ENCODE results near the gene SORCS3. TPM values are rescaled to one million over a fixed set of nuclear protein-coding genes. Genes with fewer than 3 reads are reported as not detected.

Gene SORCS3
- total RNA-seq, 1 donor from 2014 or later = 1.00 TPM

DNA sequence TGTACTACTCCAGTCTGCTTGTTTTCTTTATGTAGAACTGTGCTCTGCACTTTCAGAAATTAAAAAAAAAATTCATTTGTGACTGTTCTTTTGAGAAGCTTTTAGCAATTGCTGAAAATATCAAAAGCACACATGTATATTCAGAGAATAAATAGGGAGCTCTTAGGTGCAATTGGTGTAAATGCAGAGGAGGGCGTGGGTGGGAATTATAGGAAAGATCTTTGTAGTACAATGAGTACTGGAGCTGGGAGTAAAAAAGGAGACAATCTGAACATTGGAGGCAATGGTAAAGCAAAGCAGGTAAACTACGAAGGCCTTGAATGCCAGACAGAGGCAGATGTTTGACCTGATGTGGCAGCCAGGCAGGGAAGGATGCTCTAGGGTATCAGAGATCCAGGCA is 267.5 kb downstream of the SORCS3 start:
- H3K4me1 Mint-ChIP-seq (ENCODE audit: low read depth, unreplicated experiment) = no peaks in the 10 kb centered on the region
- H4K20me1 ChIP-seq (ENCODE audit: insufficient read depth, low read length) = no peaks in the 10 kb centered on the region
- H3K36me3 ChIP-seq (ENCODE audit: insufficient read depth, low read length) = no peaks in the 10 kb centered on the region
- no peak overlapping the region for H3K4me3 Mint-ChIP-seq (ENCODE audit: unreplicated experiment)
- peaks cover 33% of the 10 kb centered on the region for H3K27me3 Mint-ChIP-seq (ENCODE audit: low read depth, unreplicated experiment)
- no peak overlapping the region for H2AFZ ChIP-seq (ENCODE audit: low read depth, low read length)
- no peaks in the 10 kb centered on the region for H3K27me3 ChIP-seq (ENCODE audit: insufficient read depth, low read length)
- no peak overlapping the region for H3K27ac ChIP-seq (ENCODE audit: low read depth, low read length)
- H3K9me3 Mint-ChIP-seq (ENCODE audit: unreplicated experiment) = no peaks in the 10 kb centered on the region
- FAIRE-seq (no peak), DNase-seq (ENCODE audit: low read depth) (no peak)
- H3K36me3 Mint-ChIP-seq (ENCODE audit: low read depth, unreplicated experiment) = no peaks in the 10 kb centered on the region
- H3K4me2 ChIP-seq (ENCODE audit: low read length) = no peak overlapping the region
- H3K9me3 ChIP-seq (ENCODE audit: insufficient read depth, low read depth, low read length) = no peaks in the 10 kb centered on the region
- H3K79me2 ChIP-seq (ENCODE audit: insufficient read depth, low read length) = no peaks in the 10 kb centered on the region
- H3K27ac Mint-ChIP-seq (ENCODE audit: unreplicated experiment) = no peak overlapping the region
- H3K9ac ChIP-seq (ENCODE audit: low read length) = no peak overlapping the region
- no peak for TF ChIP-seq EZH2 (IDR thresholded peaks at IDR 0.05; ENCODE audit: insufficient read depth, low read length)
- TF ChIP-seq, protein P1, sequence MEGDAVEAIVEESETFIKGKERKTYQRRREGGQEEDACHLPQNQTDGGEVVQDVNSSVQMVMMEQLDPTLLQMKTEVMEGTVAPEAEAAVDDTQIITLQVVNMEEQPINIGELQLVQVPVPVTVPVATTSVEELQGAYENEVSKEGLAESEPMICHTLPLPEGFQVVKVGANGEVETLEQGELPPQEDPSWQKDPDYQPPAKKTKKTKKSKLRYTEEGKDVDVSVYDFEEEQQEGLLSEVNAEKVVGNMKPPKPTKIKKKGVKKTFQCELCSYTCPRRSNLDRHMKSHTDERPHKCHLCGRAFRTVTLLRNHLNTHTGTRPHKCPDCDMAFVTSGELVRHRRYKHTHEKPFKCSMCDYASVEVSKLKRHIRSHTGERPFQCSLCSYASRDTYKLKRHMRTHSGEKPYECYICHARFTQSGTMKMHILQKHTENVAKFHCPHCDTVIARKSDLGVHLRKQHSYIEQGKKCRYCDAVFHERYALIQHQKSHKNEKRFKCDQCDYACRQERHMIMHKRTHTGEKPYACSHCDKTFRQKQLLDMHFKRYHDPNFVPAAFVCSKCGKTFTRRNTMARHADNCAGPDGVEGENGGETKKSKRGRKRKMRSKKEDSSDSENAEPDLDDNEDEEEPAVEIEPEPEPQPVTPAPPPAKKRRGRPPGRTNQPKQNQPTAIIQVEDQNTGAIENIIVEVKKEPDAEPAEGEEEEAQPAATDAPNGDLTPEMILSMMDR (IDR thresholded peaks at IDR 0.05; ENCODE audit: insufficient read depth, low read depth, low read length) = no peak
- H3K4me1 ChIP-seq (ENCODE audit: insufficient read depth, low read length) = no peaks in the 10 kb centered on the region
- H3K4me3 ChIP-seq (ENCODE audit: insufficient read depth, low read depth, low read length) = no peak overlapping the region

DNA sequence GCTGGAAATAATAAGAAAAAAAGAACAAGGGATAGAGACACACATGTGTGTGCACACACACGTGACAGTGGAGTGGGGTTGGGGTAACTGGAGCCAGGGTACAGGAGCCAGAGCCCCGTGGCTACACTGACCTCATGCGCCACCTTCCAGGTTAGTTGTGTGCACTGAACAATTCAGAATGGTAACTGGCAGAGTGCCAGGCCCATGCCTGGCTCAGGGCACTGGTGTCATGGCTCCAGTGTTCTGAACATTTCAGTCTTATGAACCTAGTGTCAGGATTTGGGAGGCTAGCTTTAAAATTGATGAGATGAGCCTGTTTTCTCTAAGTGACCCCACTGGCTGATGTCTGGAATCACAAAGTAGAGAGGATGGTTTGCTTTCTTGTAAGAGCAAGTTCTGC is 269.6 kb downstream of the SORCS3 start:
- no peaks in the 10 kb centered on the region for H3K4me1 Mint-ChIP-seq (ENCODE audit: low read depth, unreplicated experiment)
- Histone ChIP-seq H2AFZ (ENCODE audit: low read depth, low read length) (no peak overlapping the region), H3K36me3 (ENCODE audit: insufficient read depth, low read length) (no peaks in the 10 kb centered on the region), H3K4me2 (ENCODE audit: low read length) (no peak overlapping the region), H3K4me3 (ENCODE audit: insufficient read depth, low read depth, low read length) (no peak overlapping the region), H4K20me1 (ENCODE audit: insufficient read depth, low read length) (no peaks in the 10 kb centered on the region), H3K79me2 (ENCODE audit: insufficient read depth, low read length) (no peaks in the 10 kb centered on the region), H3K27ac (ENCODE audit: low read depth, low read length) (no peak overlapping the region), H3K4me1 (ENCODE audit: insufficient read depth, low read length) (no peaks in the 10 kb centered on the region), H3K9ac (ENCODE audit: low read length) (no peak overlapping the region), H3K27me3 (ENCODE audit: insufficient read depth, low read length) (no peaks in the 10 kb centered on the region), H3K9me3 (ENCODE audit: insufficient read depth, low read depth, low read length) (no peaks in the 10 kb centered on the region)
- TF ChIP-seq, protein P1 (IDR thresholded peaks at IDR 0.05; ENCODE audit: insufficient read depth, low read depth, low read length) = no peak
- no peak for TF ChIP-seq EZH2 (IDR thresholded peaks at IDR 0.05; ENCODE audit: insufficient read depth, low read length)
- FAIRE-seq = no peak
- no peaks in the 10 kb centered on the region for H3K9me3 Mint-ChIP-seq (ENCODE audit: unreplicated experiment)
- DNase-seq (ENCODE audit: low read depth) = no peak
- no peak overlapping the region for H3K27ac Mint-ChIP-seq (ENCODE audit: unreplicated experiment)
- H3K4me3 Mint-ChIP-seq (ENCODE audit: unreplicated experiment) = no peak overlapping the region
- peaks cover 2% of the 10 kb centered on the region for H3K36me3 Mint-ChIP-seq (ENCODE audit: low read depth, unreplicated experiment)
- peaks cover 44% of the 10 kb centered on the region for H3K27me3 Mint-ChIP-seq (ENCODE audit: low read depth, unreplicated experiment)

DNA sequence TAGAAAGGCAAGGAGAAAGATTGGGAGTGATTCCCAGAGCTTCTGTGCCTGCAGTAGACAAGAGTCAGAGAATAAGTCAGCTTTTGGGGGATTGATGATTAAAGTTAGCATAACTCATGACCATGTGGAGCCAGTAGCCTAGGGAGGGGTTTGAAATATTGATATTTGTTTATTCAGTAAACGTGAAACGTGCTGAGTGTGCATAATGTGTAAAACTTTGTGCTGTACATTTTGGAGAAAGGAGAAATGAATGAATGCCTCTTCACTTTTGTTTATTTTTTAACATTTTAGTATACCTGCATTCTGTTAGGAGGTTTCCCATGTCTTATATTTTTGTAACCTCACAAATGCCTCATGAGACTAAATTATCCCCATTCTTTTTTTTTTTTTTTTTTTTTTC is 272.3 kb downstream of the SORCS3 start:
- Mint-ChIP-seq H3K4me3 (ENCODE audit: unreplicated experiment) (no peak overlapping the region), H3K27me3 (ENCODE audit: low read depth, unreplicated experiment) (peaks cover 50% of the 10 kb centered on the region), H3K9me3 (ENCODE audit: unreplicated experiment) (no peaks in the 10 kb centered on the region), H3K4me1 (ENCODE audit: low read depth, unreplicated experiment) (no peaks in the 10 kb centered on the region), H3K27ac (ENCODE audit: unreplicated experiment) (no peak overlapping the region), H3K36me3 (ENCODE audit: low read depth, unreplicated experiment) (peaks cover 2% of the 10 kb centered on the region)
- H3K9ac ChIP-seq (ENCODE audit: low read length) = no peak overlapping the region
- H3K79me2 ChIP-seq (ENCODE audit: insufficient read depth, low read length) = no peaks in the 10 kb centered on the region
- H2AFZ ChIP-seq (ENCODE audit: low read depth, low read length) = no peak overlapping the region
- no peaks in the 10 kb centered on the region for H3K36me3 ChIP-seq (ENCODE audit: insufficient read depth, low read length)
- no peaks in the 10 kb centered on the region for H4K20me1 ChIP-seq (ENCODE audit: insufficient read depth, low read length)
- no peak overlapping the region for H3K4me3 ChIP-seq (ENCODE audit: insufficient read depth, low read depth, low read length)
- no peaks in the 10 kb centered on the region for H3K4me1 ChIP-seq (ENCODE audit: insufficient read depth, low read length)
- TF ChIP-seq, protein P1 (IDR thresholded peaks at IDR 0.05; ENCODE audit: insufficient read depth, low read depth, low read length) = no peak
- no peak for TF ChIP-seq EZH2 (IDR thresholded peaks at IDR 0.05; ENCODE audit: insufficient read depth, low read length)
- H3K27me3 ChIP-seq (ENCODE audit: insufficient read depth, low read length) = no peaks in the 10 kb centered on the region
- no peak overlapping the region for H3K4me2 ChIP-seq (ENCODE audit: low read length)
- DNase-seq (ENCODE audit: low read depth) = no peak
- no peak for FAIRE-seq
- H3K9me3 ChIP-seq (ENCODE audit: insufficient read depth, low read depth, low read length) = no peaks in the 10 kb centered on the region
- H3K27ac ChIP-seq (ENCODE audit: low read depth, low read length) = no peak overlapping the region
